ENCODE results near the gene MFSD2B. TPM values are rescaled to one million over a fixed set of nuclear protein-coding genes. Genes with fewer than 3 reads are reported as not detected.

The MFSD2B gene
- total RNA-seq, 1 experiment from 2014 or later = 0.42 TPM

GRCh38 chr2:24065341-24065740, 55.5 kb downstream of the MFSD2B start (continued):
- no peak for TF ChIP-seq ZBTB43 (CRISPR knock-in tag; IDR thresholded peaks at IDR 0.05)

- POLR2A ChIA-PET = no interaction called here
- CTCF ChIA-PET = interaction anchor here (2.2 kb wide), 1 partner anchor 12 kb away, joined by 13 read pairs; the partner anchor contains the start of gene TP53I3
- Mint-ChIP-seq H3K27ac (no peak overlapping the region), H3K4me1 (peaks cover 12% of the 10 kb centered on the region), H3K27me3 (ENCODE audit: low read depth) (no peaks in the 10 kb centered on the region), H3K4me3 (no peak overlapping the region), H3K36me3 (peaks cover 39% of the 10 kb centered on the region), H3K9me3 (no peaks in the 10 kb centered on the region)
- ATAC-seq = no peak
- DNase-seq (ENCODE audit: low spot score) = no peak
- no peak for TF ChIP-seq MXD4 (CRISPR knock-in tag; IDR thresholded peaks at IDR 0.05; ENCODE audit: borderline replicate concordance)
- TF ChIP-seq GABPB1 (CRISPR knock-in tag; IDR thresholded peaks at IDR 0.05) = no peak
- no peak for TF ChIP-seq ZSCAN18 (CRISPR knock-in tag; IDR thresholded peaks at IDR 0.05)
- no peak for TF ChIP-seq ETV6 (CRISPR knock-in tag; IDR thresholded peaks at IDR 0.05)
These were observed 62.4 kb downstream of the MFSD2B start for GRCh38 chr2:24072259-24072658.

GRCh38 chr2:24073816-24074215, 63.9 kb downstream of the MFSD2B start:
- Mint-ChIP-seq H3K9me3 (no peaks in the 10 kb centered on the region), H3K27me3 (ENCODE audit: low read depth) (no peaks in the 10 kb centered on the region), H3K4me3 (no peak overlapping the region; the same call in 1 of the 2 replicates), H3K4me1 (peaks cover 21% of the 10 kb centered on the region), H3K27ac (no peak overlapping the region), H3K36me3 (peaks cover 25% of the 10 kb centered on the region)
- TF ChIP-seq ZNF512 (CRISPR knock-in tag; IDR thresholded peaks at IDR 0.05; ENCODE audit: borderline replicate concordance) = no peak
- TF ChIP-seq SP1 (CRISPR knock-in tag; conservative IDR thresholded peaks at IDR 0.05) = no peak
- TF ChIP-seq TEAD4 (CRISPR knock-in tag; IDR thresholded peaks at IDR 0.05) = no peak
- TF ChIP-seq NR2C2 (CRISPR knock-in tag; IDR thresholded peaks at IDR 0.05) = no peak
- ChIA-PET POLR2A (no interaction called here), CTCF (interaction anchor here (1.0 to 2.2 kb wide), 2 partner anchors 10 to 13 kb away, joined by 5 to 13 read pairs; partner anchors contain the start of gene TP53I3)
- DNase-seq (ENCODE audit: low spot score) (no peak), ATAC-seq (no peak)

GRCh38 chr2:24075259-24075658, 65.4 kb downstream of the MFSD2B start:
- Mint-ChIP-seq H3K4me1 (peaks cover 21% of the 10 kb centered on the region), H3K27ac (peak overlapping the region; percentile 99), H3K9me3 (no peaks in the 10 kb centered on the region), H3K4me3 (peak overlapping the region; percentile 96), H3K27me3 (ENCODE audit: low read depth) (no peaks in the 10 kb centered on the region), H3K36me3 (peaks cover 31% of the 10 kb centered on the region)
- TF ChIP-seq ZNF317 (CRISPR knock-in tag; IDR thresholded peaks at IDR 0.05; ENCODE audit: borderline replicate concordance, low read depth) (no peak), JUN (CRISPR knock-in tag; IDR thresholded peaks at IDR 0.05) (no peak), ZNF423 (CRISPR knock-in tag; IDR thresholded peaks at IDR 0.05) (no peak), TCF7 (CRISPR knock-in tag; IDR thresholded peaks at IDR 0.05; ENCODE audit: low read depth) (no peak), E2F5 (CRISPR knock-in tag; IDR thresholded peaks at IDR 0.05) (no peak), ATF3 (CRISPR knock-in tag; conservative IDR thresholded peaks at IDR 0.05) (no peak), ZNF138 (CRISPR knock-in tag; conservative IDR thresholded peaks at IDR 0.05) (no peak)
- ChIA-PET CTCF (interaction anchor here (1.9 kb wide), 1 partner anchor 9 kb away, joined by 12 read pairs; the partner anchor contains the start of gene TP53I3), POLR2A (no interaction called here)
- DNase-seq (ENCODE audit: low spot score) = no peak
- no peak for ATAC-seq

Other genes with a start within 250 kb of the MFSD2B start
- gene ATAD2B, start 83.0 kb upstream of the MFSD2B start, total RNA-seq (2021) = 18.3 to 21.5 TPM (median 18.4 TPM) in 3 replicates
- 15.4 to 16.8 TPM (median 16.7 TPM) in 3 replicates for gene UBXN2A, start 69.6 kb upstream of the MFSD2B start, total RNA-seq (2021)
- gene WDCP, start 37.3 kb downstream of the MFSD2B start, total RNA-seq (2021) = 30.5 to 33.6 TPM (median 31.9 TPM) in 3 replicates
- gene FKBP1B, start 39.7 kb downstream of the MFSD2B start, total RNA-seq (2021) = 58.6 to 83.9 TPM (median 74.8 TPM) in 3 replicates
- 117 to 128 TPM (median 126 TPM) in 3 replicates for gene SF3B6, start 66.2 kb downstream of the MFSD2B start, total RNA-seq (2021)
- gene TP53I3, start 74.7 kb downstream of the MFSD2B start, total RNA-seq (2021) = 29.7 to 33.1 TPM (median 32.9 TPM) in 3 replicates
- 0.48 TPM in 1 of 3 replicates, not detected in the others for gene PFN4, start 113.2 kb downstream of the MFSD2B start, total RNA-seq (2021)
- 2.7 to 7.4 TPM (median 6.9 TPM) in 3 replicates for gene FAM228B, start 113.4 kb downstream of the MFSD2B start, total RNA-seq (2021)
- gene FAM228A, start 165.0 kb downstream of the MFSD2B start, total RNA-seq (2021) = 0.09 to 0.25 TPM in 2 of 3 replicates, not detected in the other

Measured in WTC11 (cell line).